NCI-H2029 treated with DMSO at 0.1 percent for 48 hours (cell line): ENCODE measurements around the gene GJA9.
"Not testable (repeated sequence)": the region's sequence is repeated elsewhere in the genome, so short reads cannot be mapped to it uniquely, and the experiment has no call there.

Experiments
- DNase-seq: peaks from one replicate; lab custom pipeline; 2025; lab: John Stamatoyannopoulos, UW

The GJA9 gene

GRCh38 chr1:38873027-38873969 lies 8.1 kb downstream of the GJA9 start, which contains the start of gene MYCBP:
Gene MYCBP (minus strand): TSS chr1:38873348. CDS start chr1:38873305, 43 bp downstream.
- peak; percentile 100 for DNase-seq

GRCh38 chr1:38872401-38873026 lies 8.9 kb downstream of the GJA9 start:
- DNase-seq, result no peak

- no peak for DNase-seq
Observed at GRCh38 chr1:38870996-38871395, 10.4 kb downstream of the GJA9 start.

GRCh38 chr1:38867208-38867607 lies 14.2 kb downstream of the GJA9 start:
- no peak for DNase-seq

- DNase-seq, result no peak
Observed at GRCh38 chr1:38865112-38865715, 16.2 kb downstream of the GJA9 start.

GRCh38 chr1:38860454-38860795 lies 21.0 kb downstream of the GJA9 start:
- peak; percentile 94 for DNase-seq

- DNase-seq, result peak; percentile 100
Observed at GRCh38 chr1:38859561-38860453, 21.6 kb downstream of the GJA9 start, which contains the start of gene RRAGC. Gene RRAGC (minus strand): TSS chr1:38859772. CDS start chr1:38859646, 126 bp downstream.

- peak; percentile 95 for DNase-seq
Observed at GRCh38 chr1:38858833-38859560, 22.4 kb downstream of the GJA9 start.

GRCh38 chr1:38852780-38853179 lies 28.6 kb downstream of the GJA9 start:
- no peak for DNase-seq

GRCh38 chr1:38848071-38848470 lies 33.3 kb downstream of the GJA9 start:
- no peak for DNase-seq

GRCh38 chr1:38846210-38846609 lies 35.2 kb downstream of the GJA9 start:
- DNase-seq, result no peak

- not testable (repeated sequence) for DNase-seq
Observed at GRCh38 chr1:38845088-38845487, 36.3 kb downstream of the GJA9 start.

- no peak for DNase-seq
Observed at GRCh38 chr1:38840281-38840680, 41.1 kb downstream of the GJA9 start.

GRCh38 chr1:38839363-38839762 lies 42.0 kb downstream of the GJA9 start:
- DNase-seq, result no peak

- DNase-seq, result not testable (repeated sequence)
Observed at GRCh38 chr1:38836316-38836715, 45.1 kb downstream of the GJA9 start.

- DNase-seq, result peak; percentile 100
Observed at GRCh38 chr1:38834937-38835827, 46.2 kb downstream of the GJA9 start.

GRCh38 chr1:38834221-38834782 lies 47.1 kb downstream of the GJA9 start:
- no peak for DNase-seq

- no peak for DNase-seq
Observed at GRCh38 chr1:38833146-38833545, 48.2 kb downstream of the GJA9 start.

GRCh38 chr1:38832370-38832734 lies 49.0 kb downstream of the GJA9 start:
- DNase-seq, result no peak
